Stimulated activated CD8-positive, alpha-beta memory T cell treated with anti-CD3 and anti-CD28 coated beads, Interleukin-7, amount 100 ng/mL, for 1 hour (primary cell): ENCODE results near the gene HNRNPA1.
A peak's percentile ranks its signal among the peaks of the same experiment; 100 is the strongest.
"Not testable (repeated sequence)": the region's sequence is repeated elsewhere in the genome, so short reads cannot be mapped to it uniquely, and the experiment has no call there.

Source experiments
- DNase-seq, 2 donors: peaks; one replicate each; pipeline ENCODE4 v3.0.0-alpha.2; 2020; ENCODE audit warnings: low read depth in 2 of 2

HNRNPA1 gene

GRCh38 chr12:54298904-54299303, 18.4 kb downstream of the HNRNPA1 start:
- no peak for DNase-seq

- DNase-seq, result no peak
Observed at GRCh38 chr12:54299515-54300224, 19.1 kb downstream of the HNRNPA1 start.

GRCh38 chr12:54300225-54300731, 19.8 kb downstream of the HNRNPA1 start:
- no peak for DNase-seq

- no peak for DNase-seq
Observed at GRCh38 chr12:54300732-54301427, 20.4 kb downstream of the HNRNPA1 start, which contains the start of gene NFE2. TSS of gene NFE2 (minus strand) at chr12:54301015. CDS start at chr12:54295248, 5,767 bp downstream.

- DNase-seq, result no peak
Observed at GRCh38 chr12:54301428-54302048, 21.0 kb downstream of the HNRNPA1 start.

- DNase-seq, result no peak
Observed at GRCh38 chr12:54303640-54304039, 23.1 kb downstream of the HNRNPA1 start.

GRCh38 chr12:54304187-54304810, 23.8 kb downstream of the HNRNPA1 start:
- no peak for DNase-seq

- DNase-seq, result no peak
Observed at GRCh38 chr12:54306925-54307741, 26.6 kb downstream of the HNRNPA1 start.

GRCh38 chr12:54311051-54311450, 30.5 kb downstream of the HNRNPA1 start:
- no peak for DNase-seq

- not testable (repeated sequence) for DNase-seq
Observed at GRCh38 chr12:54312309-54312708, 31.8 kb downstream of the HNRNPA1 start.

- DNase-seq, result no peak
Observed at GRCh38 chr12:54321363-54321762, 40.8 kb downstream of the HNRNPA1 start.

GRCh38 chr12:54324617-54325441, 44.3 kb downstream of the HNRNPA1 start, which contains the start of gene COPZ1:
TSS of gene COPZ1 (plus strand) at chr12:54325131. CDS start at chr12:54325164, 33 bp downstream.
- DNase-seq, result peak; percentile 81 to 85

GRCh38 chr12:54325442-54326109, 45.0 kb downstream of the HNRNPA1 start:
- not testable (repeated sequence) for DNase-seq

GRCh38 chr12:54328595-54329337, 48.2 kb downstream of the HNRNPA1 start:
- DNase-seq, result no peak

- DNase-seq, result no peak
Observed at GRCh38 chr12:54329759-54330158, 49.2 kb downstream of the HNRNPA1 start.

GRCh38 chr12:54330442-54330841, 49.9 kb downstream of the HNRNPA1 start:
- no peak for DNase-seq

- no peak for DNase-seq
Observed at GRCh38 chr12:54331461-54331860, 50.9 kb downstream of the HNRNPA1 start.

GRCh38 chr12:54333420-54334034, 53.0 kb downstream of the HNRNPA1 start:
- DNase-seq, result no peak
